Measurements from ENCODE around the gene FGF14. TPM values are rescaled to one million over a fixed set of nuclear protein-coding genes. Genes with fewer than 3 reads are reported as not detected.

FGF14 gene
- total RNA-seq, 1 donor from 2014 or later: 4.6 TPM

GRCh38 chr13:102273111-102273510 is 128.7 kb downstream of the FGF14 start:
- no peaks in the 10 kb centered on the region for H3K36me3 Mint-ChIP-seq (ENCODE audit: insufficient read depth)
- no peak overlapping the region for H3K4me3 Mint-ChIP-seq (ENCODE audit: low read depth)
- no peak for DNase-seq (ENCODE audit: low spot score, unreplicated experiment)
- no peak for TF ChIP-seq CTCF (IDR thresholded peaks at IDR 0.05; ENCODE audit: unreplicated experiment)
- H3K9me3 Mint-ChIP-seq (ENCODE audit: low read depth): no peaks in the 10 kb centered on the region
- no peaks in the 10 kb centered on the region for H3K4me1 Mint-ChIP-seq (ENCODE audit: low read depth)
- H3K27me3 Mint-ChIP-seq: no peaks in the 10 kb centered on the region
- H3K27ac Mint-ChIP-seq: no peak overlapping the region

- H3K4me1 Mint-ChIP-seq (ENCODE audit: low read depth): no peaks in the 10 kb centered on the region
- no peak overlapping the region for H3K27ac Mint-ChIP-seq
- no peak for DNase-seq (ENCODE audit: low spot score, unreplicated experiment)
- TF ChIP-seq CTCF (IDR thresholded peaks at IDR 0.05; ENCODE audit: unreplicated experiment): no peak
- H3K27me3 Mint-ChIP-seq: no peaks in the 10 kb centered on the region
- no peaks in the 10 kb centered on the region for H3K9me3 Mint-ChIP-seq (ENCODE audit: low read depth)
- no peak overlapping the region for H3K4me3 Mint-ChIP-seq (ENCODE audit: low read depth)
- no peaks in the 10 kb centered on the region for H3K36me3 Mint-ChIP-seq (ENCODE audit: insufficient read depth)
Measured at GRCh38 chr13:102267191-102267590, 134.7 kb downstream of the FGF14 start.

- Mint-ChIP-seq H3K9me3 (ENCODE audit: low read depth) (peaks cover 4% of the 10 kb centered on the region), H3K27me3 (peaks cover 2% of the 10 kb centered on the region), H3K4me3 (ENCODE audit: low read depth) (no peak overlapping the region), H3K4me1 (ENCODE audit: low read depth) (no peaks in the 10 kb centered on the region), H3K27ac (no peak overlapping the region), H3K36me3 (ENCODE audit: insufficient read depth) (no peaks in the 10 kb centered on the region)
- no peak for DNase-seq (ENCODE audit: low spot score, unreplicated experiment)
- TF ChIP-seq CTCF (IDR thresholded peaks at IDR 0.05; ENCODE audit: unreplicated experiment): no peak
Measured at GRCh38 chr13:102261809-102262208, 140.0 kb downstream of the FGF14 start.

GRCh38 chr13:102261316-102261715 is 140.5 kb downstream of the FGF14 start:
- Mint-ChIP-seq H3K36me3 (ENCODE audit: insufficient read depth) (no peaks in the 10 kb centered on the region), H3K4me3 (ENCODE audit: low read depth) (no peak overlapping the region), H3K4me1 (ENCODE audit: low read depth) (no peaks in the 10 kb centered on the region)

GRCh38 chr13:102260256-102260655 is 141.6 kb downstream of the FGF14 start:
- no peak for DNase-seq (ENCODE audit: low spot score, unreplicated experiment)
- Mint-ChIP-seq H3K36me3 (ENCODE audit: insufficient read depth) (no peaks in the 10 kb centered on the region), H3K4me3 (ENCODE audit: low read depth) (no peak overlapping the region), H3K27ac (no peak overlapping the region), H3K9me3 (ENCODE audit: low read depth) (peaks cover 4% of the 10 kb centered on the region), H3K27me3 (peaks cover 2% of the 10 kb centered on the region), H3K4me1 (ENCODE audit: low read depth) (no peaks in the 10 kb centered on the region)
- TF ChIP-seq CTCF (IDR thresholded peaks at IDR 0.05; ENCODE audit: unreplicated experiment): no peak

More at GRCh38 chr13:102261316-102261715, 140.5 kb downstream of the FGF14 start:
- DNase-seq (ENCODE audit: low spot score, unreplicated experiment): no peak
- no peak for TF ChIP-seq CTCF (IDR thresholded peaks at IDR 0.05; ENCODE audit: unreplicated experiment)
- Mint-ChIP-seq H3K9me3 (ENCODE audit: low read depth) (peaks cover 4% of the 10 kb centered on the region), H3K27me3 (peaks cover 2% of the 10 kb centered on the region), H3K27ac (no peak overlapping the region)

Data from progenitor cell of endocrine pancreas (in vitro differentiated cells).